ENCODE results near the gene TRMT2A.

GRCh38 chr22:20141186-20142077 lies 24.4 kb upstream of the TRMT2A start:
- TF ChIP-seq USF1 (IDR thresholded peaks at IDR 0.05; ENCODE audit: borderline replicate concordance, low read depth) = no peak
- TF ChIP-seq CTCF (IDR thresholded peaks at IDR 0.05) = no peak
- TF ChIP-seq POLR2AphosphoS5 (IDR thresholded peaks at IDR 0.05; ENCODE audit: low read depth, low read length) = no peak
- no peak for TF ChIP-seq SIN3A (IDR thresholded peaks at IDR 0.05; ENCODE audit: borderline replicate concordance, low read depth, low read length)
- TF ChIP-seq RAD21 (IDR thresholded peaks at IDR 0.05; ENCODE audit: low read length) = no peak
- TF ChIP-seq, protein P1, sequence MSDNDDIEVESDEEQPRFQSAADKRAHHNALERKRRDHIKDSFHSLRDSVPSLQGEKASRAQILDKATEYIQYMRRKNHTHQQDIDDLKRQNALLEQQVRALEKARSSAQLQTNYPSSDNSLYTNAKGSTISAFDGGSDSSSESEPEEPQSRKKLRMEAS (IDR thresholded peaks at IDR 0.05; ENCODE audit: low read depth) = no peak
- no peak for TF ChIP-seq MXI1 (IDR thresholded peaks at IDR 0.05; ENCODE audit: low read depth, low read length)
- TF ChIP-seq FOXJ3 (CRISPR knock-in tag; IDR thresholded peaks at IDR 0.05) = no peak
- TF ChIP-seq CHD2 (IDR thresholded peaks at IDR 0.05; ENCODE audit: low read length, partially characterized antibody) = no peak
- TF ChIP-seq TEAD4 (IDR thresholded peaks at IDR 0.05; ENCODE audit: borderline replicate concordance, insufficient read depth) = no peak
- TF ChIP-seq ELF1 (IDR thresholded peaks at IDR 0.05) = no peak
- no peak for TF ChIP-seq FOXM1 (IDR thresholded peaks at IDR 0.05; ENCODE audit: low read depth)

Measured in SK-N-SH (cell line).